ENCODE results near the gene PRDX6. TPM values are rescaled to one million over a fixed set of nuclear protein-coding genes. Genes with fewer than 3 reads are reported as not detected.
"Not testable (repeated sequence)": the region's sequence is repeated elsewhere in the genome, so short reads cannot be mapped to it uniquely, and the experiment has no call there.

The PRDX6 gene
- total RNA-seq, 1 experiment from 2014 or later = 546 TPM

- DNase-seq (ENCODE audit: low read depth) = no peak
Observed at GRCh38 chr1:173496757-173497320, 19.7 kb downstream of the PRDX6 start.

DNA sequence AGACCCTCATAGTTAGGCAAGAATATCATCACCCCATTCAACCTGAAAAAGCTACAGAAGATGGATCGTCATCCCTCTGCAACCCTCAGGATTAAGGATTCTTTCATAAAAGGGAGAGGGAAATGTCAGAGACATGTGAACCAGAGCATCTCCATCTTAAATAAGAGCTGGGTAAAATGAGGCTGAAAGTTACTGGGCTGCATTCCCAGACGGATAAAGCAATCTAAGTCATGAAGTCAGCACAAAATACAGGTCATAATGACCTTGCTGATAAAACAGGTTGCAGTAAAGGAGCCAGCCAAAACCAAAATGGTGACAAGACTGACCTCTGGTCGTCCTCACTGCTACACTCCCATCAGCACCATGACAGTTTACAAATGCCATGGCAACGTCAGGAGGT lies 22.6 kb downstream of the PRDX6 start:
- no peak for DNase-seq (ENCODE audit: low read depth)

- no peak for DNase-seq (ENCODE audit: low read depth)
Observed at GRCh38 chr1:173502104-173502503, 25.0 kb downstream of the PRDX6 start.

- DNase-seq (ENCODE audit: low read depth) = no peak
Observed at GRCh38 chr1:173503391-173503790, 26.3 kb downstream of the PRDX6 start.

GRCh38 chr1:173504268-173504667 lies 27.1 kb downstream of the PRDX6 start:
- no peak for DNase-seq (ENCODE audit: low read depth)

DNA sequence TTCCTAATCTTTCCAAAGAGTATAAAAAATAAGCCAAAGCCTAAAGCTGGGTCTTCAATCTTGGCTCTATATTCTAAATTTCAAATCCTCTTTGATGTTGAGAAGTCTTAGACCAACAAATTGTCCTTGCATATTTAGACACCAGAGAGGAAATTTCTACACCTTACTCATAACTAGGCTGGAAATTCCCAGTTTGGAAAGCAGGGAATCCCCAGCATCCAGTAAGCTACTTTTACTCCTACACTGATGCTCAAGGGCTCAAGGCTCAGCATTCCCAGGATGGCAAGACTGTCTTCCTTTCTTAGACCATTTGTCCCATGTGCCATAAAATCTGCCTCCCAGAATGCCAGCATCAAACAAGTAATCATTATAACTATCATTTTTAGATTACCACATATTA lies 28.3 kb downstream of the PRDX6 start:
- DNase-seq (ENCODE audit: low read depth) = peak; percentile 22

- peak; percentile 29 for DNase-seq (ENCODE audit: low read depth)
Observed at GRCh38 chr1:173506437-173506836, 29.3 kb downstream of the PRDX6 start.

GRCh38 chr1:173507205-173507846 lies 30.2 kb downstream of the PRDX6 start:
- DNase-seq (ENCODE audit: low read depth) = peak; percentile 81

DNA sequence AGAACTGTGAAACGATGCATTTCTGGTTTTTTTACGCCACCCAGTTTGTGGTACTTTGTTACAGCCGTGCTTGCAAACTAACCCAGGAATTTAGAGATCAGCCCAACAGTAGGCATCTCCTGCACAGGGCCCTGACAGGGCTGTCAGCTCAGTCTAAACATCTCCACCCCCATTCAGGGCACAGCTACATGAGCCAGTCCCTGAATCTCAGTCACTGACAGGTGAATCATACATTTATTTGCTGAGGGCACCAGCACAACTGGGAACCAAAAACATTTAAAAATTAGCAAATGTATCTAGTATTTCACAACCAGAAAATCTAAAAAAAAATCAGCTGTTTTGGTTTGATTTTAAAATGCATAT lies 30.7 kb downstream of the PRDX6 start:
- DNase-seq (ENCODE audit: low read depth) = peak; percentile 62

GRCh38 chr1:173508541-173508940 lies 31.4 kb downstream of the PRDX6 start:
- no peak for DNase-seq (ENCODE audit: low read depth)

DNA sequence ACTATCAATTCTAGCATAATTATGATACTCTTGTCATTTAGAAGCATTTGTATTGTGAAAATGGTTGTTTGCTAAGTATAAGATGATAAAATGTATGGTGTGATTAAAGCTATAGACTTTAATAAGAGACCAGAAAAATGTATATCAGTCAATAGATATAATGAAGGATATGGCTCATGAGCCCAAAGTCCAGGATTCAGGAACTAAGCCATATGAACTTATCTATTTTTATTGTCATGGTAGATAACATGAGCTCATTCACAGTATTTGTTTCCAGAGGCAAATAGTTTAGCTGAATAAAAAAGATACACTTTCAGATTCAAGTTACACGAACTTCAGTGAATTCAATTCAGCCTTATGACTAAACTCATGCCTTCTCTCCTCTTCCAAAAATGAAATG lies 32.7 kb downstream of the PRDX6 start:
- DNase-seq (ENCODE audit: low read depth) = no peak

GRCh38 chr1:173514503-173514902 lies 37.4 kb downstream of the PRDX6 start:
- not testable (repeated sequence) for DNase-seq (ENCODE audit: low read depth)

DNA sequence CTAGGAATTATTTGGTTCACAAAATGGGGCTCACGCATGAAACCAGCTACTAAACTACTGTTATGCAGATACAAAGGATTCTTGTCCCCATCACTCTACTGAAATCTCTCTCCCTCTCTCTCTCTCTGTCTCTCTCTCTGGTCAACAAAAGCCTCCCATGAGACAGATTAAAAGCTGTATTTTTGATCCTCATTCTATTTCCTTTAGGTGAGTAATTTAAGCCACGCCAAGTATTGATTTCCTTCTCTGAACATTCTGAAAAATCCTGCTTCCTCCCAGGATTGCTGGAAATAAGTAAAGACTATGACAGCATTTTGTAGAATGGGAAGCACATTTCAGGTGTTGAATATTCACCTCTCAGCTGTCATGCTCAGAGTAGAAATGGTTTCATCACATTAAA lies 43.7 kb downstream of the PRDX6 start:
- no peak for DNase-seq (ENCODE audit: low read depth)

DNA sequence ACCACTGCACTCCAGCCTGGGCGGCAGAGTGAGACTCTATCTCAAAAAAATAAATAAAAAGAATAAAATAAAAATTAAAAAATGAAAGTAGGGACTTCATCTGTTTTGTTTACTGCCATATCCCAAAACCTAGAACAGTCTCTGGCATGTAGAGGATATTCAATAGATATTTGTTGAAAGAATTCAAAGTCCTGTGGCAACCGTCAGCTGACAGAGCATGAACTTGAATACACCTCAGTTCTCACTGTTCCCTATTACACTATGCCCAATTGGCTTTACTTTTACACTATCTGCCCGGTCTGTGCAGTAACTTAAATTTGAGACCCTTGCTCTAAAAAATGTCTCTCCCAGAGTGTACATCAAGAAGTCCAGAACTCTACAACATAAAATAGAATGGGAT lies 46.2 kb downstream of the PRDX6 start:
- DNase-seq (ENCODE audit: low read depth) = no peak

GRCh38 chr1:173525926-173526325 lies 48.8 kb downstream of the PRDX6 start:
- no peak for DNase-seq (ENCODE audit: low read depth)

- DNase-seq (ENCODE audit: low read depth) = peak; percentile 13
Observed at GRCh38 chr1:173527151-173527826, 50.2 kb downstream of the PRDX6 start.

- no peak for DNase-seq (ENCODE audit: low read depth)
Observed at GRCh38 chr1:173529106-173529505, 52.0 kb downstream of the PRDX6 start.

DNA sequence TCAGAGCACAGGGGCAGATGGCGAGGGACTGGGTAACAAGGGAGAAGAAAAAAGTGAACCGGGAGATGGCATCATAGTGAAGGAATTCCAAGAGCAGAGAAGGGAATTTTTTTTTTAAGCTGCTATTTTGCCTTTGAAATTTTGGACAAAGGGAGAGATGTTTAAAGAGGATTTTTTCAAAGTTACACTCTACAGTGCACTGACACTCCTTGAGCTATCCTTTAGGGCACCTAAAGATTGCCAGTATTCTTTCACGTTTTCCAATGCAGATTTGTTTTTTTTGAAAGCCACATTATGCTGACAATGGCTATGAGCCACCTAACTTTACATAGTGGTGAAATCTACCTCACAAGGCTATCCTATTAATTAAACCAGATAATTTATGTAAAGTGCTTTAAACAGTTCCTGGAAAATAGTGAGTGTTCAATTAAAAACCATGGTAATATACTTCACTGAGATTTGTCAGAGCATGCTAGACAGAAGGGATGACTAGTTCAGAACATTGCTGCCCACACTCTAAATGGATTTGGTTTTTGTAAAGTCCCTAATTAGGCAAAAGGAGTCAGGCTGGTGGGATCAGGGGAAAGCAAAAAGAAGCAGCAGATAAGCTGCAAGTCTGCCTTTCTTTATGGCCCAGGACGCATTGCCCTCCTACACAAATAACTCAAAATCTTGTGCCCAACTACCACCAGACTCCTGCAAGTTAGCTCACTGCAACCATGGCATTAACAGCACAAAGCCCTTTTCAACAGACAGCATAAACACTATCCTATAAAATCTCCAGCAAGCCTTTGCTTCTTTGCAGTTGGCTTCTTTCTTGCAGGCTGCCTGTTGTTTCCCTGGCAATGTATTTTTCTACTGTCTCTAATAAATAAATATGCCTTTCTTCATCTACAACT lies 53.9 kb downstream of the PRDX6 start:
- DNase-seq (ENCODE audit: low read depth) = no peak

GRCh38 chr1:173532237-173532636 lies 55.1 kb downstream of the PRDX6 start:
- no peak for DNase-seq (ENCODE audit: low read depth)

DNA sequence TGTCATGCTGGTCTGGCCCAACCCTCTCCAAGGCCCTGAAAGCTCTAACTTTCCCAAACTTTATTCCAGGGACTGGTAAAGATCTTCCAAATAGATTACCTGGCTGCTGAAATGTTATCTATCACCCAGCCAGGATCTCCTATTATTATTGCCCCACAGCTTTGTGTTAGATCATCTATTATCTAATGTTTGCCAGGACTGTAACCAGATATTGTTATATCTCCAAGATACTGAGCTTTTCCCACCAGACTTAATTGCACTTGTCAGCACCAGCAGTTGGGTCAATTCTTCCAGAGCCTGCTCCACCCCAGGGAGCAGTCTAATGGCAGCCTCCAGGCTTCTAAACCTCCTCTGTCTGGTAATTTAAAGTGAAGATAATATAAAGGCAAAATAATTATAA lies 59.1 kb downstream of the PRDX6 start:
- no peak for DNase-seq (ENCODE audit: low read depth)

Measured in Daoy (cell line).